ENCODE measurements around the gene SLC30A10.

GRCh38 chr1:219906924-219907771, 21.2 kb downstream of the SLC30A10 start:
- no peak for TF ChIP-seq POLR2A (IDR thresholded peaks at IDR 0.05; ENCODE audit: low read depth, low read length)
- no peak for TF ChIP-seq POLR2AphosphoS5 (IDR thresholded peaks at IDR 0.05; ENCODE audit: low read depth, low read length)

Data from GM12891 (cell line).